GM15510 (cell line): ENCODE data around the gene ZNF629.
A peak's percentile ranks its signal among the peaks of the same experiment; 100 is the strongest.

Source experiments
- POLR2A ChIP-seq: IDR thresholded peaks from 3 replicates; pipeline ENCODE4 v1.6.1; 2011; ENCODE audit warnings: borderline replicate concordance; ENCODE audit not compliant: insufficient read length; ENCODE audit errors: extremely low read depth

ZNF629 gene

DNA sequence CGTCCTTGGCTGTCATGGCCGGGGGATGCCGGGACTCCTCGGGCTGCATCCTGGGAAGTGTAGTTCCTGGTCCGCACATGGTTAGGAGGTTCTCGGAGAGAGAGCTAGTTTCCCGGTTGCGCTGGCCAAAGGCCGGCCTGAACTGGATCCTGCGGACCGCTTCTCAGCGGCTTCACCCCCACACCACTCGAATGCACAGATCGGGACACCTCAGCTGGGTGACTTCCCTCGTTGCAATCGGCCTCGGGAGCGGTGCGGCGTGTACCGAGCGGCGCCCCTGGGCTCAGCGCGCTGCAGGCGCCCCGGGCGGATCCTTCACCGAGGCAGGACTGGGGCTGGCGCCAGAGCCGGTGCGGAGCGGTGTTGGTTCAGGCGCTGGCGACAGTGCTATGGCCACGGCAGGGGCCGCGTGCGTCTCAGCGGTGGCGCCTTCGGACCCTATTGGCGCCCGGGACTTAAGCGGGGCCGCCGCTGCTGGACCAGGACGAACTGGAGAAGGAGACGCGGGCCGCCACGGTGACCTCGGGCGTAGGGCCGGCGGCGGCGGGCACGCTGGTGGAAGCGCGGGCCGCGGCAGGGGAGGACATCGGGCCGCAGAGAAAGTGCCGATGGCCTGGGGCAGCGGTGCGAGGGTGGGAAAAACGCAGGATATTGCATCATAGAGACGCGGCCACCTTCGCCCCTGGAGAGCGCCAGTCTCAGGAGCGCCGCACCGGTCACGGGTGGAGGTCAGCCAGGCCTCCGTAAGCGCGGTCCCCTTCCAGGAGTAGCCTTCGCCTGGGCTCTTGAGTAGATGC, 11.4 kb downstream of the ZNF629 start:
- peak; percentile 44 for TF ChIP-seq POLR2A

GRCh38 chr16:30775131-30775391, 11.9 kb downstream of the ZNF629 start:
- TF ChIP-seq POLR2A, result no peak

DNA sequence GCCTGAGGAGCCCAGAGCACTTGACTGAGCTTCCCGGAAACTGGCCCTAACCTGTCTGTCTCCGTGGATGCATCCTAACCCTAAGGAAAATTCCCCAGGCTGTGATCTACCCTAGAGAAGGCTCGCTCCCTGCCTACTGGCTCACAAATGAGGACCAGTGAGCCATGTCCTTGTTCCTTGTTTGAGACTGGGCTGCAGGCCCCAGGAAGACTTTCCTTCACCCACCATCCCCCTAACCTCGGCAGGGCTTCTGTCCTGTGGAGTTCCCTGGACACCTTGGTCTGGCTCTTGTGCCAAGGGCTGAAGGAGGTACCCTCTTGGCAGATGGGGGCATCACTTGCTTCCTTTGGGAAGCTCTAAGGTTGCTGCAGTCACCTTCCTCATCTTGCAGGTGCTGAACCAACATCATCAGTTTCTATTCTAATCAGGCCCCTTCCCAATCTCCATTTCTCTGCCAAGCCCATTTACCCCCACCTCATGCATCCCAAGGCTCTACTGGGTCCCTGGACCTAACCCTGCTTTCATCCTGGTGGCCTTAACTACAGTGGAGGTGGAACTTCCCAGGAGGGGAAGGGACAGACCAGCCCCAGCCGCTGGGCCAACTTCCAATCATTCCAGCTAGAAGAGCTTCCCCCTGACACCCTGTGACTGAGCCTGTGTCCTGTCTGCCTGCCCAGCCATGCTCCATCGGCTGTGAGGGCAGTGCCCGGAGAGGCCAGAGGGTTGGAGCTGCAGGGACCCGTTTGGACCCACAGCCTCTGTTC, 12.5 kb downstream of the ZNF629 start:
- no peak for TF ChIP-seq POLR2A

DNA sequence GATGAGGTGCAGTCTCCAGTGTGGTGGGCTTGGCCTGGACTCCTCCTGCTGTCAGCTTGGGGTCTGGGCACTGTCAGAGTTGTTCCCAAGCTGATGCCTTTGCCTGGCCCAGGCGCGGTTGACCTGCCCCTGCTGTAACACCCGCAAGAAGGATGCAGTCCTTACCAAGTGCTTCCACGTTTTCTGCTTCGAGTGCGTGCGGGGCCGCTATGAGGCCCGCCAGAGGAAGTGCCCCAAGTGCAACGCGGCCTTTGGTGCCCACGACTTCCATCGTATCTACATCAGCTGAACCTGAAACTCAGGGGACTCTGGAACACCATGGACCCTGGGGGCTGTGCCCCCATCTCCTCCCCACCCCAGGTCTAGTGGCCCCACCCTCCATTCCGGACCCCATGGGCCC, 13.2 kb downstream of the ZNF629 start:
- TF ChIP-seq POLR2A, result no peak

DNA sequence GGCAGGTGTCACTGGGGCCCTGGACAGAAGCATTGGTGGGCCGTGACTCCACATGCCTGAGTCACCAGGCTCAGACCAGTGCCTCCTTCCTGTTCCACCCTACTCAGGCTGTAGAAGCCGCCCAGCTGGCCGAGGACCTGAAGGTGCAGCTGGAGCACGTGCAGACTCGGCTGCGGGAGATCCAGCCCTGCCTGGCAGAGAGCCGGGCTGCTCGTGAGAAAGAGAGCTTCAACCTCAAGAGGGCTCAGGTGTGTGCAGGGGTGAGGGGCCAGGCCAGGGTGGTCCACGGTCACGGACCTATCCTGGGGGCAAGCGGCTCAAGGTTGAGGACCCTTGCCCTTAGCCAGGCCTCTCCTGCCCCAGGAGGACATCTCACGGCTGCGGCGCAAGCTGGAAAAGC, 15.3 kb downstream of the ZNF629 start:
- no peak for TF ChIP-seq POLR2A

DNA sequence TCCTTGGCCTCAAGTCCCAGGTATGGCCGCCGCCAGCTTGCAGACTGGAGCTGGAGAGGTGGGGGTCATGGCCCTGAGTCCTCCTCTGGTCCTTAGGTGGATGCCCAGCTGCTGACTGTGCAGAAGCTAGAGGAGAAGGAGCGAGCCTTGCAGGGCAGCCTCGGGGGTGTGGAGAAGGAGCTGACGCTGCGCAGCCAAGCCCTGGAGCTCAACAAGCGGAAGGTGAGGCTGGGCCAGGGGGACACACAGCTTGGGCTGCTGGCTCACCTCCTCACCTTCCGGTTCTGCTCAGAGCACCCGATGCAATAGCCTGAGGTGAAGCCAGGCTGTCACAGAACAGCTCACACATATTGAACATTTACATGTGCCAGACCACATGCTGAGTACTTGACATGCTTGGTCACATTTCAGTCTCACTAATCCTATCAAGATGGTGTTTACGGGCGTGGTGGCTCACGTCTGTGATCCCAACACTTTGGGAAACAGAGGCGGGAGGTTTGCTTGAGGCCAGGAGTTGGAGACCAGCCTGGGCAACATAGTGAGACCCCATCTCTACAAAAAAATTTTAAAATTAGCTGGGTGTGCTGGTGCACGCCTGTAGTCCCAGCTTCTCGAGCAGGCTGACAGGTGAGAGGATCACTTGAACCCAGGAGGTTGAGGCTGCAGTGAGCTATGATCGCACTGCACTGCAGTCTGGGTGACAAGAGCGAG, 17.5 kb downstream of the ZNF629 start:
- no peak for TF ChIP-seq POLR2A

DNA sequence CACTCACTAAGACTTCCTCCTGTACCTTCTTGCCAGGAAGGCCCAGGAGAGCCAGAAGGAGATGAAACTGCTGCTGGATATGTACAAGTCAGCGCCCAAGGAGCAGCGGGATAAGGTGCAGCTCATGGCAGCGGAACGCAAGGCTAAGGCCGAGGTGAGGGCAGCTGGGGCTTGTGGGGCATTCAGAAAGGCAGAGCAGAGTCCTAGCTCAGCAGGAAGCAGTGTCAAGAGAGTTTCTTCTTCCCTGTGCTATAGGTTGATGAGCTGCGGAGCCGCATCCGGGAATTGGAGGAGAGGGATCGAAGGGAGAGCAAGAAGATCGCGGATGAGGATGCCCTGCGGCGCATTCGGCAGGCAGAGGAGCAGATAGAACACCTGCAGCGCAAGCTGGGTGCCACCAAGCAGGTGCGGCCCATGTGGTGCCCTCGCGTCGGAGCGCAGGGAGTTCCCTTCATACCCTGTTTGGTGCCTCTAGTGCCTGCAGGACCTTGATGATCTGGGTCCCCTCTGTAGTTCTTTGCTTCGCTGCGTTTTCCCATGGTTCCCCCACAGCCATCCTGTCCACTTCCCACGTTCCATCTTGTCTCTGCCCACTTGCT, 18.3 kb downstream of the ZNF629 start:
- TF ChIP-seq POLR2A, result no peak

- no peak for TF ChIP-seq POLR2A
Observed at GRCh38 chr16:30767767-30768465, 19.1 kb downstream of the ZNF629 start.

- no peak for TF ChIP-seq POLR2A
Observed at GRCh38 chr16:30766933-30767284, 20.1 kb downstream of the ZNF629 start.

DNA sequence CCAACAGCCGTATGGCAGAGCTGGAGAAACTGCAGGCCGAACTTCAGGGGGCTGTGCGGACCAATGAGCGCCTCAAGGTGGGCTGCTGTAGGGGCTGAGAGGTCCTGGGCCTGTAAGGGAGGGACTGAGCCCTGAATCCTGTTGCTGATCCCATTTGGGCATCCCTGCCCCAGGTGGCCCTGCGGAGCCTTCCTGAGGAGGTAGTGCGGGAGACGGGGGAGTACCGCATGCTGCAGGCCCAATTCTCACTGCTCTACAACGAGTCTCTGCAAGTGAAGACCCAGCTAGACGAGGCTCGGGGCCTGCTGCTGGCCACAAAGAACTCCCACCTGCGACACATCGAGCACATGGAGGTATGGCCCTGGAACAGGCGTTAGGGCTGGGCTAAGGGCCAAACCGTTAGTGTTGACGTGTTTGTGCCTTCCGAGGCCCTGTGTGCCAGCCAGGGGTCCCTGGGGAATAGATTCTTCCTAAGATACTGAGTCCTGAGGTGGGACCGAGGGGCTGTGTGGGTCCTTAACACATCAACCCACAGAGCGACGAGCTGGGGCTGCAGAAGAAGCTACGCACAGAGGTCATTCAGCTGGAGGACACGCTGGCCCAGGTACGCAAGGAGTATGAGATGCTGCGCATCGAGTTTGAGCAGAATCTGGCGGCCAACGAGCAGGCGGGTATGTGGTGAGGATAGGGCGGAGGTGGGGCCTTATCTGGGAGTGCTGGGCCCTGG, 20.6 kb downstream of the ZNF629 start:
- TF ChIP-seq POLR2A, result no peak

GRCh38 chr16:30764816-30765465, 22.1 kb downstream of the ZNF629 start:
- no peak for TF ChIP-seq POLR2A

DNA sequence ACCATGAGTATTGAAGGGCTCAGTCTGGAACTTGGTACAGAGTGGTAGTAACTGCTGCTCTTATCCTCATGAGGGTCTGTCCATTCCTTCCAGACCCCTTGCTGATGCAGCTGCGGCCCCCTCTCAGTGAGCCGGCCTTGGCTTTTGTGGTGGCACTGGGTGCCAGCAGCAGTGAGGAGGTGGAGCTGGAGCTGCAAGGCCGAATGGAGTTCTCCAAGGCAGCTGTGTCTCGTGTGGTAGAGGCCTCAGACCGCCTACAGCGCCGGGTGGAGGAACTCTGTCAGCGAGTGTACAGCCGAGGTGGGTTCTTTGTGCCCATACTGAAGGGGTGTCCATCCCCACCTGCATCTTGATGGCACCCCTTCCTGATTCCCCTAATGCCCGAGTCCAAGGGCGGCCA, 22.9 kb downstream of the ZNF629 start:
- no peak for TF ChIP-seq POLR2A

DNA sequence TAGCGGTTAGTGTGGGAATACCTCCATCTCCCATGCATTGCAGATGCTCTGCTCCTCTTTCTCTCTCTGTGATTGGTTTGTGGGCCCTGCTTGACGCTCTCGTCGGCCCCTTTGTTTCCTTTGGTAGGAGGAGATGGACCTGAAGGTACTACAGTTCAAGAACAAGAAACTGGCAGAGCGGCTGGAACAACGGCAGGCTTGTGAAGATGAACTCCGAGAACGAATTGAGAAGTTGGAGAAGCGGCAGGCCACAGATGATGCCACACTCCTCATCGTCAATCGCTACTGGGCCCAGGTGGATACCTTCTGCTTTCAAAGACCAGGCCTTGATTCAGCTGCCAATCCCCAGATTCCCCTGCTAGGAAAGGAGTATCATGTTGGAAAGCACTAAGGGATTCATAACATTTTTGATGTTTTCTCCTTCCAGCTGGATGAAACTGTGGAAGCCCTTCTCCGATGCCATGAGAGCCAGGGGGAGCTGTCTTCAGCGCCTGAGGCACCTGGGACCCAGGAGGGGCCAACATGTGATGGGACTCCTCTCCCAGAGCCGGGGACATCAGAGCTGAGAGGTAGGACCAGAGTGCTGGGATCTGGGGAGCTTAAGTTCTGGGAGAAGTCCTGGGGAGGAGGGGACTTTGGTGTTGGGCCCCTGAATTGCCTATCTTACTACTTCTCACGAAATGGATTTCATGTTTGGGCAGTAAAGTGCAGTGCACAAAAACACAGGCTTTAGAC, 23.8 kb downstream of the ZNF629 start:
- no peak for TF ChIP-seq POLR2A
